ENCODE results near the gene TULP1. TPM values are rescaled to one million over a fixed set of nuclear protein-coding genes. Genes with fewer than 3 reads are reported as not detected.

Gene TULP1
- total and polyA plus RNA-seq, 4 donors, result 0.05 to 2.6 (median 0.26) TPM; not detected in 1

DNA sequence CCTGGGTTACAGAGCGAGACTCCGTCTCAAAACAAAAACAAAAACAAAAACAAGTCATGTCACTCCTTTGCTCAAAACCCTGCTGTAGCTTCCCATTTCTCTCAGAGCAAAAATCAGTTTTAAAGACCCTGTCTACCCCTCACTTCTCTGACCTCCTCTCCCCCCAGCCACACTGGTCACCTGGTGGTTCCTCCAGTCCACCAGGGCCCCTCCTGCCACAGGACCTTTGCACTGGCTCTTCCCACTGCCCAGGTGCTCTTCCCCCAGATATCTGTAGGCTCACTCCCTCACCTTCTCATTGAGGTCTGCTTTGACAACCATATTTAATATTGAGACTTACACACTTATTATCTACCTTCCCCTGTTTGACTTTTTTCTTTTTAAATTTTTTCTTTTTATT lies 10.9 kb downstream of the TULP1 start:
- Histone ChIP-seq H3K36me3 (ENCODE audit: control insufficient read depth in 4 of 4, insufficient read depth in 4 of 4, low read length in 4 of 4) (no peaks in the 10 kb centered on the region), H3K4me1 (ENCODE audit: control insufficient read depth in 5 of 5, insufficient read depth in 5 of 5, low read length in 5 of 5) (peaks cover 0 to 17% (median 14%) of the 10 kb centered on the region in 5 donors), H3K27ac (ENCODE audit: low read depth in 1 of 2, low read length in 1 of 2) (no peak overlapping the region), H3K4me3 (no peak overlapping the region), H3K9ac (ENCODE audit: insufficient read depth in 1 of 2, low read length in 2 of 2) (no peak overlapping the region), H3K27me3 (ENCODE audit: control insufficient read depth in 3 of 3, insufficient read depth in 3 of 3, low read length in 2 of 3) (no peaks in the 10 kb centered on the region), H3K9me3 (ENCODE audit: control insufficient read depth in 4 of 4, insufficient read depth in 3 of 4, low read length in 3 of 4) (no peaks in the 10 kb centered on the region)
- ATAC-seq (ENCODE audit: insufficient read depth, low FRiP score) (no peak), DNase-seq (no peak)
- TF ChIP-seq, protein P1, sequence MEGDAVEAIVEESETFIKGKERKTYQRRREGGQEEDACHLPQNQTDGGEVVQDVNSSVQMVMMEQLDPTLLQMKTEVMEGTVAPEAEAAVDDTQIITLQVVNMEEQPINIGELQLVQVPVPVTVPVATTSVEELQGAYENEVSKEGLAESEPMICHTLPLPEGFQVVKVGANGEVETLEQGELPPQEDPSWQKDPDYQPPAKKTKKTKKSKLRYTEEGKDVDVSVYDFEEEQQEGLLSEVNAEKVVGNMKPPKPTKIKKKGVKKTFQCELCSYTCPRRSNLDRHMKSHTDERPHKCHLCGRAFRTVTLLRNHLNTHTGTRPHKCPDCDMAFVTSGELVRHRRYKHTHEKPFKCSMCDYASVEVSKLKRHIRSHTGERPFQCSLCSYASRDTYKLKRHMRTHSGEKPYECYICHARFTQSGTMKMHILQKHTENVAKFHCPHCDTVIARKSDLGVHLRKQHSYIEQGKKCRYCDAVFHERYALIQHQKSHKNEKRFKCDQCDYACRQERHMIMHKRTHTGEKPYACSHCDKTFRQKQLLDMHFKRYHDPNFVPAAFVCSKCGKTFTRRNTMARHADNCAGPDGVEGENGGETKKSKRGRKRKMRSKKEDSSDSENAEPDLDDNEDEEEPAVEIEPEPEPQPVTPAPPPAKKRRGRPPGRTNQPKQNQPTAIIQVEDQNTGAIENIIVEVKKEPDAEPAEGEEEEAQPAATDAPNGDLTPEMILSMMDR (IDR thresholded peaks at IDR 0.05; ENCODE audit: control extremely low read depth, extremely low read depth), result no peak
- 96 to 100% methylated on average over 2 of the region's 2 CpGs for WGBS, 2 donors

DNA sequence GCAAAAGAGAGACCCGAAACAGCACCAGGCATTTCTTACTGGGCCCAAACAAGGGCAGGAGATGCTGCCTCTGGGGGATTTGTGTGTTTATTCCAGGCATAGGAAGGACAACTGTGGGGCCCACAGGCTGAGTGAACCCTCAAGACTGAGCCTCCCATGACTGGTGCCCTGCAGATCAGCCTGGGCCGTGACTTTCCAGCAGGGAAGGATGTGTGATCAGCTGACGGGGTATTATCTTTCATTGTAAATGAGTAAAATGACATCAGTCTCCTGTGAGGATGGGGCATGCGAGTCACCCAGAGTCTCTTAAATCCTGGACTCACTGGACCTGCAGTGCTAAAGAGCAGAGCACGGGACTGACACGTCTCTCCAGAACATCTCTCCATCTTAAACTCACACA lies 11.9 kb downstream of the TULP1 start:
- no peak for DNase-seq
- TF ChIP-seq, protein P1 (IDR thresholded peaks at IDR 0.05; ENCODE audit: control extremely low read depth, extremely low read depth), result no peak
- H3K4me3 ChIP-seq, result no peak overlapping the region
- H3K9me3 ChIP-seq (ENCODE audit: control insufficient read depth in 4 of 4, insufficient read depth in 3 of 4, low read length in 3 of 4), result no peaks in the 10 kb centered on the region
- no peaks in the 10 kb centered on the region for H3K36me3 ChIP-seq (ENCODE audit: control insufficient read depth in 4 of 4, insufficient read depth in 4 of 4, low read length in 4 of 4)
- no peaks in the 10 kb centered on the region for H3K27me3 ChIP-seq (ENCODE audit: control insufficient read depth in 3 of 3, insufficient read depth in 3 of 3, low read length in 2 of 3)
- 84 to 92% methylated on average over 6 of the region's 6 CpGs for WGBS, 2 donors
- peaks cover 0 to 15% (median 14%) of the 10 kb centered on the region in 5 donors for H3K4me1 ChIP-seq (ENCODE audit: control insufficient read depth in 5 of 5, insufficient read depth in 5 of 5, low read length in 5 of 5)
- no peak for ATAC-seq (ENCODE audit: insufficient read depth, low FRiP score)
- no peak overlapping the region for H3K27ac ChIP-seq (ENCODE audit: low read depth in 1 of 2, low read length in 1 of 2)
- no peak overlapping the region for H3K9ac ChIP-seq (ENCODE audit: insufficient read depth in 1 of 2, low read length in 2 of 2)

DNA sequence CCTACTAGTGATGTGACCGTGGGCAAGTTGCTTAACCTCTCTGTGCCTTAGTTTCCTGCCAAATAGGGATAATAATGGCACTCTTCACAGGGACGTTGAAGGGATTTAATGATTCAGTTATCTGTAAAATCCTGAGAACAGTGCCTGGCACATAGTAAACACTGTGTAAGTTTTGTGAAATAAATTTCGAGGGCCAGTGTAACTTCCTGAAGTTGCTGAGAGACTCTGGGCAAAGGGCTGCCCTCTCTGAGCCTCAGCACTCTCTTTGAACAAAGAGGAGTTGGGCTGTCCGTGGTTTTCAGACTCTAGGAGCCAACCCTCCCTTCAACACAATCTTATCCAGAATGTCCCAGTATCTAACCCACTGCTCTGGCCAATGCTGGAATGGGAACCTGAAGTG lies 13.3 kb downstream of the TULP1 start:
- no peak overlapping the region for H3K27ac ChIP-seq (ENCODE audit: low read depth in 1 of 2, low read length in 1 of 2)
- TF ChIP-seq, protein P1 (IDR thresholded peaks at IDR 0.05; ENCODE audit: control extremely low read depth, extremely low read depth), result no peak
- no peak for DNase-seq
- 79 to 84% methylated on average over 4 of the region's 4 CpGs for WGBS, 2 donors
- no peaks in the 10 kb centered on the region for H3K27me3 ChIP-seq (ENCODE audit: control insufficient read depth in 3 of 3, insufficient read depth in 3 of 3, low read length in 2 of 3)
- no peak overlapping the region for H3K4me3 ChIP-seq
- no peaks in the 10 kb centered on the region for H3K9me3 ChIP-seq (ENCODE audit: control insufficient read depth in 4 of 4, insufficient read depth in 3 of 4, low read length in 3 of 4)
- H3K36me3 ChIP-seq (ENCODE audit: control insufficient read depth in 4 of 4, insufficient read depth in 4 of 4, low read length in 4 of 4), result no peaks in the 10 kb centered on the region
- ATAC-seq (ENCODE audit: insufficient read depth, low FRiP score), result no peak
- peaks cover 0 to 29% (median 19%) of the 10 kb centered on the region in 5 donors for H3K4me1 ChIP-seq (ENCODE audit: control insufficient read depth in 5 of 5, insufficient read depth in 5 of 5, low read length in 5 of 5)
- no peak overlapping the region for H3K9ac ChIP-seq (ENCODE audit: insufficient read depth in 1 of 2, low read length in 2 of 2)

DNA sequence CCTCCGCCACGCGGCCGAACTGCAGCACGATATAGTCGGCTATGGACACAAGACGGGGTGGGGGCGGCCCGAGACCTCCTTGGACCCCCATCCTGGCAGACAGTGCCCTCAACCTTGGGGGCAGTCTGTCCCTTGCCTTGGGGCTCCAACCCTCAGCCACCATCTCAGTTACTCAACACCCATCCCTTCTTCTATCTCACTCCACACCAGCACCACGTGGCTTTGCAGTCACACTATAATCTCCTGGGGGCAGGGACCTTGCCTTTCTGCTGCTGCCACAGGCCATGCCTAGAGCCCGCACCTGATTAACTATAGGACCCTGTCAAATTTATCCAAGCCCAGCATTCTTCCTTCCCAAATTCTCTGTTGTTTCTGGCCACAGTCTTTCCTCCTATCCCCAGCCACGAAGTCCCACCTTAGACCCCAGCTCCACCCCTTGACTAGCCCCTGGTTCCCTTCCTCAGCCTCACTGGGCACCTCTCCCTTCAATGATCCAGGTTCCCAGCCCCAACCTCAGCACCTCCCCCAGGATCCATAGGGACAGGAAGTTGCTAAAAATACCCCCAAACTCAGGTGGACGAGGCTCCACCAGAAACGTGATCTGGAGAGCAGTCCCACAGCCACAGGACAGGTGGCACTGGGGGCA lies 14.2 kb downstream of the TULP1 start:
- H3K27me3 ChIP-seq (ENCODE audit: control insufficient read depth in 3 of 3, insufficient read depth in 3 of 3, low read length in 2 of 3), result no peaks in the 10 kb centered on the region
- H3K4me3 ChIP-seq, result no peak overlapping the region
- peak overlapping the region in 1 of 2 donors; percentile 68 for H3K9ac ChIP-seq (ENCODE audit: insufficient read depth in 1 of 2, low read length in 2 of 2)
- DNase-seq, result no peak
- 39 to 43% methylated on average over 14 of the region's 14 CpGs for WGBS, 2 donors
- no peaks in the 10 kb centered on the region for H3K36me3 ChIP-seq (ENCODE audit: control insufficient read depth in 4 of 4, insufficient read depth in 4 of 4, low read length in 4 of 4)
- TF ChIP-seq, protein P1 (IDR thresholded peaks at IDR 0.05; ENCODE audit: control extremely low read depth, extremely low read depth), result no peak
- ATAC-seq (ENCODE audit: insufficient read depth, low FRiP score), result no peak
- H3K27ac ChIP-seq (ENCODE audit: low read depth in 1 of 2, low read length in 1 of 2), result peak overlapping the region; percentile 34 to 38
- peaks cover 0 to 37% (median 27%) of the 10 kb centered on the region in 5 donors for H3K4me1 ChIP-seq (ENCODE audit: control insufficient read depth in 5 of 5, insufficient read depth in 5 of 5, low read length in 5 of 5)
- no peaks in the 10 kb centered on the region for H3K9me3 ChIP-seq (ENCODE audit: control insufficient read depth in 4 of 4, insufficient read depth in 3 of 4, low read length in 3 of 4)
